GM18873 (cell line): Measurements from ENCODE around the gene RTP5.
A peak's percentile ranks its signal among the peaks of the same experiment; 100 is the strongest.
"Not testable (repeated sequence)": the region's sequence is repeated elsewhere in the genome, so short reads cannot be mapped to it uniquely, and the experiment has no call there.

Experiments used
- ATAC-seq: cut with Tn5 transposase; IDR thresholded peaks from one replicate; pipeline ENCODE4 v1.9.1; 2021; ENCODE audit warnings: mild to moderate bottlenecking, moderate library complexity, moderate number of reproducible peaks; ENCODE audit not compliant: unreplicated experiment, low FRiP score

RTP5 gene

GRCh38 chr2:241868661-241869081 is 858 bp upstream of the RTP5 start:
- ATAC-seq = no peak

DNA sequence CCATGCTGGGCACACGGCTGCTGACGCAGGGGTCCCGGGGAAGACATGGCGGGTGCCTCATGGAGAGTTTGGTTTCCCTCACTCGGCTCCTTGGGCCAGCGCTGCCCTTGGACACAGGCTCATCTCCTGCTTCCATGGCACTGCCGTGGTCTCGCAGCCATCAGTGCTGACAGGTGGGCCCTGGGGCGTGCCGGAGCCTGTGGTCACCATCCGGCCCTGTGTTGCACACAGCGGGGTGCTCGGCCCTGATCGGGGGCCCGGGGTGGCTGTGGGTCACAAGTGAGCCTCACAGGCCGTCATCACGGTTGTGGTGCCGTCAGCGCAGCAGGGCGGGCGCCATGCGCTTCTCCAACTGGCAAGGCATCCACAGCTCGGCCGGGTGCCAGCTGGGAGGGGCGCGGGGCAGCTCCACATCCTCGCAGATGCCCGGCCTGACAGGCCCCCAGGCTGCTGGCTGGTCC is 582 bp downstream of the RTP5 start:
- no peak for ATAC-seq

- ATAC-seq = no peak
These were observed 1.3 kb downstream of the RTP5 start for GRCh38 chr2:241870611-241871537.

DNA sequence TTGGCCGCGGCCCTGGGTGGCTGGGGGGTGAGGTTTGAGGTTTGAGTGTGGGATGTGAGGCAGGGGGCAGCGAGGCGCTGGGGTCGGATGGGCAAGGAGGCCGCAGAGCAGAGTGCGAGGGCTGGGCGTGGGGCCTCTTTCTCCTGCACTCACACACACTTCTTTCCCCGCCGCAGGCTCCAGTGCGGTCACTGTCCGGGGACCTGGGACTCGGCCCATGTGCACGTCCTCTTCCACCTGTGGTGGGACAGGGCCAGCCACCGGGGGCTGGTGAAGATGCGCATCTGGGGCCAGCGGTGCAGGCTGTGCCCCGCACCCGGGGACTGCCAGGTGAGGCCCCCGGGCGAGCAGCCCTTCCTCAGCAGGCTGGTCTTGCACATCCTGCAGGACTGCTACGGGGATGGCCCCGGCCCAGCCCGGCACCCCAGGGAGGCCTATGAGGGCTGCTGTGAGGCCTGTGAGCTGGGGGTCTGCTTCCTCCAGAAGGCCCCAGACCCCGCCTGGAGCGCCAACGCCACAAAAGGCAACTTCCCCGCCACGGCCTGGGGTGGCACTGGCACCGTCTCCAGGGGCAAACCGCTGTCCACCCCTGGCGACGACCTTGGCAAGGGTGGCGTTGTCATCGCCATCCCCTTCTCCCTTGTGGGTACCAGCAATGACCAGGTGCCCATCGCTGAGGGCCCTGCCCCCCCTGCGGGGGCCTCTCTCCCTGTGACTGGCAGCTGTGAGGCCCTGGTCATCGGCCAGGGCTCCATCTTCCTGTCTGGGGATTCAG is 2.2 kb downstream of the RTP5 start:
- ATAC-seq = no peak

DNA sequence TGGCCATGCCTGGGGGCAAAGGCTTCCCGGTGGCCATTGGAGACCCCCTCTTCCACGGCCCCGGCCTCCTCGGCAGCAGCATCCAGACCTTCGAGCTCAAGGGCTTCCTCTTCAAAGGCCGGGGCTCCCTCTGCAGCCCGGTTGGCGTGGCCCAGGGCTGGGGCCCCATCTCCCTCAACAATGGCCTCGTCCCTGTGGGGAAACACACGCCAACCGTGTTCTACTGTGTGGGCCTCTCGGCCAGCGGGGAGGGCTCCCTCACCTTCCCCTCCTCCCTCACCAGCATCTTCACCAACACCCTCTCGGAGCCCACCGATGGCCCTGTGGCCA is 2.7 kb downstream of the RTP5 start:
- no peak for ATAC-seq

- no peak for ATAC-seq
These were observed 3.7 kb downstream of the RTP5 start for GRCh38 chr2:241873081-241873802.

GRCh38 chr2:241873803-241874110 is 4.2 kb downstream of the RTP5 start:
- no peak for ATAC-seq

- ATAC-seq = no peak
These were observed 4.9 kb downstream of the RTP5 start for GRCh38 chr2:241874277-241874925.

DNA sequence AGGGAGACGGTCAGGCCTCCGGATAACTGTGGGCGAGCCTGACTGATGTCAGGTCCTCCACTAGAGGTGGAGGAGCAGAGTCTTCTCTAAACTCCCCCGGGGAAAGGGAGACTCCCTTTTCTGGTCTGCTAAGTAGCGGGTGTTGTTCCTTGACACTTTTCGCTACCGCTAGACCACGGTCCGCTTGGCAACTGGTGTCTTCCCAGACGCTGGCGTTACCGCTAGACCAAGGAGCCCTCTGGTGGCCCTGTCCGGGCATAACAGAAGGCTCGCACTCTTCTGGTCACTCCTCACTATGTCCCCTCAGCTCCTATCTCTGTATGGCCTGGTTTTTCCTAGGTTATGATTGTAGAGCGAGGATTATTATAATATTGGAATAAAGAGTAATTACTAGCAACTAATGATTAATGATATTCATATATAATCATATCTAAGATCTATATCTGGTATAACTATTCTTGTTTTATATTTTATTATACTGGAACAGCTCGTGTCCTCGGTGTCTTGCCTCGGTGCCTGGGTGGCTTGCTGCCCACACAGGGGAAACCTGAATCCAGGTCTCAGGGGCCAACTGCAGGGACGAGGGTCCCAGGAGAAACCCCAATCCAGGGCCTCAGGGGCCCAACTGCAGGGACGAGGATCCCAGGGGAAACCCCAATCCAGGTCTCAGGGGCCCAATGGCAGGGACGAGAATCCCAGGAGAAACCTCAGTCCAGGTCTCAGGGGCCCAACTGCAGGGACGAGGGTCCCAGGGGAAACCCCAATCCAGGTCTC is 6.4 kb downstream of the RTP5 start:
- ATAC-seq = not testable (repeated sequence)

- no peak for ATAC-seq
These were observed 7.1 kb downstream of the RTP5 start for GRCh38 chr2:241876528-241877196.

DNA sequence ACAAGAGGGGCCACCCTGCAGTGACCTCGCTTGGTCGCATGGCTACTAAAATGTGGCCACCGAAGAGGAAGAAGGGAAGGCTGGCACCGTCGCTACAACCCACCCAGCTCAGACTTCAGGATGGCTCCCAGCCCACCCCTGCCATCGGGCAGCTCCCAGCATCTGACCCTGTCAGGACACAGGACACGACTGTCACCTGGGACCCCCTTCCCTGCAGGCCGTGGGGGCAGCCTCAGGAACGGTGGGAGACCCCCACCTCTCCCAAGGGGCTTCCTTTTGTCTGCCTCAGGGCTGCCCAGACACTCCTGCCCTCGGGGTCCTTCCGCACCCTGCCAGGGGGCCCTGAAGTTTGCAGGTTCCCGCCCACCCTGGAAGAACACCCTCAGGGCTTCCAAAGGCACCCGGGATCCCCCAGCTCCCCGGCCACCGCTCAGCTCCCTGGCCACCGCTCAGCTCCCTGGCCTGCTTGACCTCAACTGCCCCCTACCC is 7.7 kb downstream of the RTP5 start:
- ATAC-seq = no peak

- ATAC-seq = no peak
These were observed 8.8 kb downstream of the RTP5 start for GRCh38 chr2:241877989-241878970.

GRCh38 chr2:241879326-241879725 is 9.8 kb downstream of the RTP5 start:
- ATAC-seq = no peak

DNA sequence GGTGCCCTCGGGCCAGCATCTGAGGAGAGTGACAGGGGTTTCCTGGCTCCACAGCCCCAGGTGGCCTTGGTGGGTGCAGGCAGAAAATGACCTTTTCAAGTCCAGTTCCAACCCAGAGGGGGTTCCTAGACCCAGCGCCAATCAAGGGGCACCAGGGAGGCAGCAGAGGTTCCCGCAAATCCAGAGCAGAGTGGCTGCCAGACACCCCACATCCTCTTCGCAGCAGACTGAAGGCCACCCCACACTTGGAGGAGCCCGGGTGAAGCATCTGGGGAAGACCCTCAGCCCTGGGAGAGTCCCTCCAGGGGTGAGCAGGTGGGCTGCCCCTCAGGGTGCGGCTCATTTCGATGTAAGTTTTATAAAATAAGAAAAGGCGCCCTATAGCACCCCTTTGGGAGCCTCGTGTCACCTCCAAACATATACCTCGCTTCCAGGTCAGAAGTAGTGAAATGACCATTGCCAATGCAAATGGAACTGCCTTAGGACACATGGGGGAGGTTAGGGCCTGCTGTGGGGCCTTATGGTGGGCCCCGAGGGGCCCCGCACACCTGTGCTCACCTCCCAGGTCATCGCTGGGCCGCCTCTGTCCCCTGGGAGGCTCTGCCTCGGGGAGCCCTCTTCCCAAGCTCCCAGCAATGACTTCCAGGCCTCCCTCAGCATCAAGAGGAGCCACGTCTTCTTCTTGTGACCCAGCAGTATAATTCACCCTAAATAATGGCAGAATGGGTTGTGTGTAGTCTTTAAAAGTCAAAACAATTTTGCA is 11.0 kb downstream of the RTP5 start:
- no peak for ATAC-seq

- peak; percentile 48 for ATAC-seq
These were observed 12.6 kb downstream of the RTP5 start for GRCh38 chr2:241882091-241882625.

- ATAC-seq = no peak
These were observed 15.4 kb downstream of the RTP5 start for GRCh38 chr2:241884951-241885290.

- ATAC-seq = no peak
These were observed 15.9 kb downstream of the RTP5 start for GRCh38 chr2:241885291-241885945.
